ENCODE results near the gene CCDC74B.
"Not testable (repeated sequence)": the region's sequence is repeated elsewhere in the genome, so short reads cannot be mapped to it uniquely, and the experiment has no call there.

The CCDC74B gene

GRCh38 chr2:130148515-130148914 lies 3.6 kb upstream of the CCDC74B start:
- not testable (repeated sequence) for DNase-seq

GRCh38 chr2:130143266-130144039 lies 1.5 kb downstream of the CCDC74B start:
- not testable (repeated sequence) for DNase-seq

DNA sequence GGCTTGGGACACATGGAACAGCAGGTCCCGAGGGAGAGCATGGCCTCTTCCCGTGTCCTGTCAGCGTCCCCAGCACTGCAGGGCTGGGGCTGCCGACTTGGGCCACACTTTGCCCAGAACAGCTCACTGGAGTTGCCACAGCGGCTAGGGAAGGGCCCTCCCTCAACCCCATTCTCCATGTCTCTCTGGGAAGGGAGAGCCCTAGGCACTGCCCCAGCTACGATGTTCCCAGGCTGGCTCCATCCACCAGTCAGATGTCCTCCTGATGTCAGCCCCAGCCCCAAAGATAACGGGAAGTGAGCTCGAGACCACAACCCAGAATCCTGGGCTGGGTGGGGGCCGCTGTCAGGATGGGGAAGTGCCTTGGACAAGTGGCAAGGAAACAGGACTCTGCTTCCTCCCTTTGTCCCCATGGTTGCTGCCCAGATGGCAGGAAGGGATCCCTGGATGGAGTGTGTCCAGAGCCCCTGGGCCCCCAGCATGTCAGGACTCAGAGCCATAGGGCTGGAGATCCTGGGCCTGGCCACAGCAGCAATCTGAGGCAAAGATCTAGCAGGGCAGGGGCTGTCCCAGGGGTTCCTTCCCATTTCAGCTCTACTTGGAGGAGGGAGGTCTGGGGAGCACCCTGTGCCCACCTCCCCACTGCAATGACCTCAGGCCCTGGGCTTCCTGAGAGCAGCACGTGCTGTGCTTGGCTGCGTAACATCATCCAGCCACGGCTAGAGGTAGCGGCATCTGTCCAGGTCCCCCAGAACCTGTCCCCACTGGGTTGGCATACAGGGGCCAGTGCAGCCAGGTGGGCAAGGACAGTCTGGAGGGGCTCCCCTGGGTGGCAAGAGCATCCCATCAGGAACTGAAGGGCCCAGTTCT lies 2.3 kb downstream of the CCDC74B start:
- DNase-seq, result not testable (repeated sequence)

DNA sequence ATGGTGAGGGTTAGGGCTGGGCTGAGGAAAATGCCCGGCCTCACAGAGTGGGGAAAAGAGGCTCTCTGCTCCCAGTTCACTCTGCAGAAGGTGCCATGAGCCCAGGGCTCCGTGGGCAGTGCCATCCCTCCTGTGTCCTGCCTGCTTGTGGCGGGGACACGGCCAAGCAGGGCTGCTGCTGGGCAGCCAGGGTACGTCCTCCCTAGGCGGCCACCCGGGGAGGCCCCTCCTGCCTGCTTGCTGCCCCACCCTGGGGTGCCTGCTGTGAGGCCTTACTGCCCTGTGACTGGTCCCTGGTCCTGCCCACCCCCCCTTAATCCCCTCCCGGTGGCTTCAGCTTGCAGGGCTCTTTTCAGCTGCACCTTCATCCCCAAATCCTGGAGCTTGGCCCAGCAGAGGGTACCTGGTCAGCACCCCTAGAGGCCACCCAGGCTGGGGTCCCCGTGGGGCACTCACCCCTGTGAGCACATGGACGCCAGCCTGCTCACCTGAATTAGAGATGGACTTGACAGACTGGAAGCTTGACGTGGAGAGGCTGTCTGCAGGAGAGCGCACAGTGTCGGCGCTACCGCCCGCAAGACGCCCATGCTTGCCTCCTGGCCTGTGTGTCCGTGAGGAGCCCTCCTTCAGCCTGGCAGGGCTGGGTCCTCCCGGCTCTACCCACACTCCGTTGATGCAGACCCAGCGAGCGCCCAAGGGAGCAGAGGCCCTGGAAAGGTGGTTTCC lies 3.1 kb downstream of the CCDC74B start:
- DNase-seq, result not testable (repeated sequence)

- DNase-seq, result not testable (repeated sequence)
Measured at GRCh38 chr2:130141002-130141401, 3.9 kb downstream of the CCDC74B start.

DNA sequence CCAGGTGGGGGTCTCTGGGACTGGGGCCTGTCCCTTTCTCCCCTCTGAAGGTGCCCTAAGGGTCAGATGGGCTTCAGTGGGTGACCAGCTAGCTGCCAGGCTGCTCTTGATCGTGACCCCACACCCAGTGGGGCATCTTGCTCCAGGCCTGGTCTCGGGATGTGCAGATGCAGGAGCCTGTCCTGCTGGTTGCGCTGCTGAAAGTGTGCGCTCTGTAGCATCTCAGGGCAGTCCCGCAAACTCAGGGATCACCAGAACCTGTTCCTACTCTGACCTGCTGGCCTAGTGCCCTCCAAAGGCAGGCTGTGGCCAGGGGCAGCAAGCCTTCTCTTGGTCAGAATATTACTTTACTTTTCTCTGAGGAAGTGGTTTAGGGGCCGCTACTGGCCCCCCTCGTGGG lies 4.4 kb downstream of the CCDC74B start:
- DNase-seq, result not testable (repeated sequence)

- DNase-seq, result not testable (repeated sequence)
Measured at GRCh38 chr2:130139331-130140280, 5.3 kb downstream of the CCDC74B start.

GRCh38 chr2:130138841-130139251 lies 6.1 kb downstream of the CCDC74B start:
- DNase-seq, result not testable (repeated sequence)

GRCh38 chr2:130138326-130138725 lies 6.6 kb downstream of the CCDC74B start:
- not testable (repeated sequence) for DNase-seq

DNA sequence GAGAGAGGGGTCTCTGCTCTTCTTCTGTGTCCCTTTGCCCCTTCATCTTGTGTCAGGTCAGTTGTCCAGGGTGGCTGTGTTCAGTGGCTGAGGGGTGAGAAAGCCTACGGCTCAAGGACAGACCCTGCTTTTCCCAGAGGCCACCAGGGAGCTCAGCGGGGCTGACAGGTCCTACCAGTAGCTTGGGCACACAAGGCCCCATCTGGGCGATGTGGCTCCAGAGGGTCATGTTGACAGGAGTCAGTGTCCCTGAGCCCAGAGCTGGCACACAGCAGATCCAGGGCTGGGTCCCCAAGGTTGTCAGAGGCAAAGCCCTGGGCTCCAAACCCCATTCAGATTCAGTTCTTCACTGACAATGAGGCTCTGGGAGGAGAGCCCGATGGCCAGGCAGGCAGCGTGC lies 7.8 kb downstream of the CCDC74B start:
- not testable (repeated sequence) for DNase-seq

- DNase-seq, result not testable (repeated sequence)
Measured at GRCh38 chr2:130136546-130136945, 8.4 kb downstream of the CCDC74B start.

- no peak for DNase-seq
Measured at GRCh38 chr2:130135692-130136541, 9.0 kb downstream of the CCDC74B start.

GRCh38 chr2:130129120-130129829 lies 15.6 kb downstream of the CCDC74B start, which contains the start of gene POTEF:
Gene POTEF (minus strand): TSS chr2:130129222. CDS start chr2:130120515, 8,707 bp downstream.
- DNase-seq, result not testable (repeated sequence)

DNA sequence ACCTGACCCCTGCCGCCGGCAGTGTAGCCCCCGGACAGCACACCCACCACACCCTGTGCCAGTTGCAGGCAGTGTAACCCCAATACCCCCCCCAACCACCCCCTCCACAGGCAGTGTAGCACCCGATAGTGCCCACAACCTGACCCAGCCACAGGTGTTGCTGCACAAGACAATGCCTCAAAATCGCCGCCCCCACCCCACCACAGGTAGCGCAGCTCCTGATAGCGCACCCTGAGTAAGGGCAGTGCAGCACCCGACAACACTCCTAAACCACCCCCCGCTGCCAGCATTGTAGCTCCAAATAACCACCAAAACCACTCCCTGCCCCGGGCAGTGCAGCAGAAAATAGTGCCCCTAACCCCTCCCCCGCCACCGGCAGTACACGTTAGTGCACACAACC lies 16.4 kb downstream of the CCDC74B start:
- DNase-seq, result not testable (repeated sequence)

- DNase-seq, result not testable (repeated sequence)
Measured at GRCh38 chr2:130127726-130128125, 17.2 kb downstream of the CCDC74B start.

- not testable (repeated sequence) for DNase-seq
Measured at GRCh38 chr2:130120924-130121323, 24.0 kb downstream of the CCDC74B start.

- DNase-seq, result not testable (repeated sequence)
Measured at GRCh38 chr2:130102597-130103363, 42.1 kb downstream of the CCDC74B start.
